MCF 10A (cell line): ENCODE data around the gene KMT2C. TPM values are rescaled to one million over a fixed set of nuclear protein-coding genes. Genes with fewer than 3 reads are reported as not detected.
"Not testable (repeated sequence)": the region's sequence is repeated elsewhere in the genome, so short reads cannot be mapped to it uniquely, and the experiment has no call there.

Experiments
- BruUV-seq: library from RNA; stranded (reverse); fragments of 400-500 nt; replicated peaks from 2 replicates; lab custom pipeline; 2021; lab: Mats Ljungman, UMichigan
- CTCF ChIA-PET: fragments of 300-600 bp; sonication (Branson Sonifier 250); formaldehyde crosslinking; extraction: SDS; loops from one replicate; lab custom pipeline; 2021; ENCODE audit warnings: antibody characterized with exemption, inconsistent platforms; lab: Yijun Ruan, JAX
- POLR2A ChIA-PET: fragments of 300-600, 350-650 bp; sonication (Branson Sonifier 250); formaldehyde crosslinking; extraction: SDS; loops from one replicate; lab custom pipeline; 2020; ENCODE audit warnings: antibody characterized with exemption, inconsistent platforms; lab: Yijun Ruan, JAX
- DNase-seq: peaks from one replicate; pipeline ENCODE4 v3.0.0-alpha.2; 2018; ENCODE audit not compliant: unreplicated experiment
- H3K27ac Mint-ChIP-seq: one replicate; pipeline ENCODE4 v1.8.0; 2022; ENCODE audit warnings: mild to moderate bottlenecking, low read depth, mixed read lengths; ENCODE audit not compliant: unreplicated experiment
- H3K27me3 Mint-ChIP-seq: one replicate; pipeline ENCODE4 v1.8.0; 2022; ENCODE audit warnings: mixed read lengths; ENCODE audit not compliant: insufficient read depth, unreplicated experiment
- H3K36me3 Mint-ChIP-seq: one replicate; pipeline ENCODE4 v1.8.0; 2022; ENCODE audit warnings: mild to moderate bottlenecking, moderate library complexity, mixed read lengths; ENCODE audit not compliant: insufficient read depth, unreplicated experiment
- H3K4me1 Mint-ChIP-seq: one replicate; pipeline ENCODE4 v1.8.0; 2022; ENCODE audit warnings: mixed read lengths; ENCODE audit not compliant: insufficient read depth, unreplicated experiment
- H3K4me3 Mint-ChIP-seq: one replicate; pipeline ENCODE4 v1.8.0; 2022; ENCODE audit warnings: mild to moderate bottlenecking, moderate library complexity, mixed read lengths; ENCODE audit not compliant: unreplicated experiment
- H3K9me3 Mint-ChIP-seq: one replicate; pipeline ENCODE4 v1.8.0; 2022; ENCODE audit warnings: mixed read lengths; ENCODE audit not compliant: unreplicated experiment
- intact Hi-C: fragments of 100-400 bp; cut with micrococcal nuclease; formaldehyde crosslinking; loops from 2 replicates; pipeline ENCODE4 v1.14.1; 2022
- total RNA-seq: library from RNA; stranded (reverse); gene quantifications from 2 replicates; pipeline ENCODE4 v1.2.3, GENCODE V29; 2022

The KMT2C gene
- total RNA-seq, 1 experiment from 2014 or later, result 54.6 TPM

- POLR2A ChIA-PET, H3K4me3 Mint-ChIP-seq, CTCF ChIA-PET, H3K27ac Mint-ChIP-seq, intact Hi-C loops, DNase-seq, H3K27me3 Mint-ChIP-seq, H3K4me1 Mint-ChIP-seq, BruUV-seq, H3K9me3 Mint-ChIP-seq: not testable (repeated sequence)
- peaks cover 29% of the 10 kb centered on the region for H3K36me3 Mint-ChIP-seq
These were observed 168.9 kb downstream of the KMT2C start for GRCh38 chr7:152266859-152267258.

DNA sequence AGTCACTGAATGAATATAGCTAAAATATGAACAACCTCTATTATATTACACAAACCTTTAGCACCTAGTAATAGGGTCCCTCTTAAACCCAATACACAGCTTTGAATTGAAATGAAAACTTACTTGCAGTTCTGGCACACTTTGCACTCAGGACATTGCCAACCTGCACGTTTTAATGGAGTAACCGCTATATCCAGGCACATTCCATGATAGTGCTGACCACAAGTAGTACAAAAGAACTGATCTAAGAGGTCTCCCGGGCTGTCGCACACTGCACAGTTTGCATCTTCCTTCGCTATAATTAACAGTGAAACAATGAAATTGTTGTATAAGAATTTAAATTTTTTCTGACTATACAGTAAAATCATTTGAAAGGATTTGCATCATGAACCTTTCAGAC is 170.9 kb downstream of the KMT2C start:
- Mint-ChIP-seq H3K36me3 (peaks cover 30% of the 10 kb centered on the region), H3K4me1 (peaks cover 10% of the 10 kb centered on the region)
- H3K9me3 Mint-ChIP-seq, H3K27me3 Mint-ChIP-seq, DNase-seq, H3K27ac Mint-ChIP-seq, H3K4me3 Mint-ChIP-seq, intact Hi-C loops, BruUV-seq, CTCF ChIA-PET: not testable (repeated sequence)
- POLR2A ChIA-PET, result interaction anchor here (0.8 kb wide), 1 partner anchor 18 kb away, joined by 3 read pairs; no protein-coding TSS in a partner anchor

GRCh38 chr7:152262146-152262545 is 173.7 kb downstream of the KMT2C start:
- H3K27ac Mint-ChIP-seq, H3K4me3 Mint-ChIP-seq, DNase-seq, intact Hi-C loops, H3K9me3 Mint-ChIP-seq, BruUV-seq, H3K27me3 Mint-ChIP-seq: not testable (repeated sequence)
- ChIA-PET POLR2A (interaction anchor here (0.5 kb wide), 1 partner anchor 48 kb away, joined by 3 read pairs; no protein-coding TSS in a partner anchor), CTCF (interaction anchor here (0.7 kb wide), 1 partner anchor 345 kb away, joined by 4 read pairs; no protein-coding TSS in a partner anchor)
- H3K36me3 Mint-ChIP-seq, result peaks cover 31% of the 10 kb centered on the region
- H3K4me1 Mint-ChIP-seq, result peaks cover 11% of the 10 kb centered on the region

GRCh38 chr7:152259645-152260044 is 176.2 kb downstream of the KMT2C start:
- Mint-ChIP-seq H3K4me1 (peaks cover 11% of the 10 kb centered on the region), H3K36me3 (peaks cover 38% of the 10 kb centered on the region), H3K27ac (peak overlapping the region; percentile 13)
- intact Hi-C loops, H3K9me3 Mint-ChIP-seq, POLR2A ChIA-PET, BruUV-seq, H3K4me3 Mint-ChIP-seq, DNase-seq, H3K27me3 Mint-ChIP-seq: not testable (repeated sequence)
- CTCF ChIA-PET, result interaction anchor here (1.2 kb wide), 1 partner anchor 16 kb away, joined by 4 read pairs; no protein-coding TSS in a partner anchor

GRCh38 chr7:152247851-152248250 is 188.0 kb downstream of the KMT2C start:
- H3K9me3 Mint-ChIP-seq, intact Hi-C loops, H3K27me3 Mint-ChIP-seq, H3K4me3 Mint-ChIP-seq, POLR2A ChIA-PET, BruUV-seq, DNase-seq, H3K27ac Mint-ChIP-seq, H3K4me1 Mint-ChIP-seq, CTCF ChIA-PET: not testable (repeated sequence)
- H3K36me3 Mint-ChIP-seq, result peaks cover 51% of the 10 kb centered on the region

GRCh38 chr7:152245417-152245816 is 190.4 kb downstream of the KMT2C start:
- BruUV-seq, result not testable (repeated sequence)

DNA sequence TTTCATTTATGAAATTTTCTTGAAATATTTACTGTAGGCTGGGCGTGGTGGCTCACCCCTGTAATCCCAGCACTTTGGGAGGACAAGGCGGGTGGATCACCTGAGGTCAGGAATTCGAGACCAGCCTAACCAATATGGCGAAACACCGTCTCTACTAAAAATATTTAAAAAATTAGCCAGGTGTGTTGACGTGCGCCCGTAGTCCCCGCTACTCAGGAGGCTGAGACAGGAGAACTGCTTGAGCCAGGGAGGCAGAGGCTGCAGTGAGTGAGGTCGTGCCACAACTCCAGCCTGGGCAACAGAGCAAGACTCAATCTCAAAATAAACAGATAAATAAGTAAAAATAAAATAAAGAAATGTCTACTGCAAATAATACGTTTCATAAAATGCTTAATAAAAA is 192.3 kb downstream of the KMT2C start:
- Mint-ChIP-seq H3K36me3 (peaks cover 11% of the 10 kb centered on the region), H3K4me1 (peaks cover 12% of the 10 kb centered on the region)
- H3K27me3 Mint-ChIP-seq, POLR2A ChIA-PET, intact Hi-C loops, DNase-seq, BruUV-seq, H3K9me3 Mint-ChIP-seq, CTCF ChIA-PET, H3K27ac Mint-ChIP-seq, H3K4me3 Mint-ChIP-seq: not testable (repeated sequence)

More at GRCh38 chr7:152245417-152245816, 190.4 kb downstream of the KMT2C start:
- intact Hi-C loops, CTCF ChIA-PET, H3K4me1 Mint-ChIP-seq, H3K4me3 Mint-ChIP-seq, H3K9me3 Mint-ChIP-seq, H3K27me3 Mint-ChIP-seq, DNase-seq, POLR2A ChIA-PET, H3K27ac Mint-ChIP-seq: not testable (repeated sequence)
- H3K36me3 Mint-ChIP-seq, result peaks cover 29% of the 10 kb centered on the region

DNA sequence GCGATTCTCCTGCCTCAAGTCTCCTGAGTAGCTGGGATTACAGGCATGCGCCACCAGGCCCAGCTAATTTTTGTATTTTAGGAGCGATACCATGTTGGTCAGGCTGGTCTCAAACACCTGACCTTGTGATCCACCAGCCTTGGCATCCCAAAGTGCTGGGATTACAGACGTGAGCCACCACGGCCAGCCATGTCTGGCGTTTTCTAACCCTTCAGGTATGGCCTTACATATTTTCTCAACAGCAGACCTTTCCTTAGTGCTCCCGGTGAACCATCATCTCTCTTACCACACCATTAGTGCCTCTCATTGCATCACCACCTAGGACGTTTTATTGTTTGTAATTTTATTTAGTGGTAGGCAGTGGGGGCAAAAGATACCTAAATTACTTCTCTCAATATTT is 194.5 kb downstream of the KMT2C start:
- H3K4me3 Mint-ChIP-seq, intact Hi-C loops, H3K36me3 Mint-ChIP-seq, POLR2A ChIA-PET, BruUV-seq, H3K27ac Mint-ChIP-seq, CTCF ChIA-PET, H3K9me3 Mint-ChIP-seq, DNase-seq, H3K27me3 Mint-ChIP-seq: not testable (repeated sequence)
- H3K4me1 Mint-ChIP-seq, result peaks cover 12% of the 10 kb centered on the region

DNA sequence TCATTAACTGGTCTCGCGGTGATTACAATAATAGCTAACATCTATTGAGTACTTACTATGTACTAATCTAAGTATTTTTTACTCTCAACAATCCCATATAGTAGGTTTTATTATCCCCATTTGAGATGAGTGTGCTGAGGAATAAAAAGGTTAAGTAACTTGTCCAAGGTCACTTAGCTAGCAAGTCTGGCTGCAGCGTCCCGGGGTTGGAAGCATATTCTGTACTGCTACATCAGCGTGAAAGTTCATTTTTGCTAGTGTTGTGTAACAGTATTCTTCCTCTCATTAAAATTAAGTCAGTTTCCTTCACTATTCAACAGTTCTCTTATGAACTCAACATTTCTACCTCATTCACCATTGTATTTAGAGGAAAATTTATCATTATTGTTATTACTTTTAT is 199.5 kb downstream of the KMT2C start:
- H3K4me3 Mint-ChIP-seq, POLR2A ChIA-PET, H3K9me3 Mint-ChIP-seq, DNase-seq, intact Hi-C loops, BruUV-seq, CTCF ChIA-PET, H3K27ac Mint-ChIP-seq, H3K27me3 Mint-ChIP-seq: not testable (repeated sequence)
- Mint-ChIP-seq H3K4me1 (peaks cover 12% of the 10 kb centered on the region), H3K36me3 (peaks cover 27% of the 10 kb centered on the region)
